GM18511 (cell line): ENCODE measurements around the gene CABLES1.
"Not testable (repeated sequence)": the region's sequence is repeated elsewhere in the genome, so short reads cannot be mapped to it uniquely, and the experiment has no call there.

ENCODE experiments used
- ATAC-seq: cut with Tn5 transposase; IDR thresholded peaks from one replicate; pipeline ENCODE4 v1.9.1; 2021; ENCODE audit warnings: mild to moderate bottlenecking, moderate library complexity; ENCODE audit not compliant: unreplicated experiment

Gene CABLES1

DNA sequence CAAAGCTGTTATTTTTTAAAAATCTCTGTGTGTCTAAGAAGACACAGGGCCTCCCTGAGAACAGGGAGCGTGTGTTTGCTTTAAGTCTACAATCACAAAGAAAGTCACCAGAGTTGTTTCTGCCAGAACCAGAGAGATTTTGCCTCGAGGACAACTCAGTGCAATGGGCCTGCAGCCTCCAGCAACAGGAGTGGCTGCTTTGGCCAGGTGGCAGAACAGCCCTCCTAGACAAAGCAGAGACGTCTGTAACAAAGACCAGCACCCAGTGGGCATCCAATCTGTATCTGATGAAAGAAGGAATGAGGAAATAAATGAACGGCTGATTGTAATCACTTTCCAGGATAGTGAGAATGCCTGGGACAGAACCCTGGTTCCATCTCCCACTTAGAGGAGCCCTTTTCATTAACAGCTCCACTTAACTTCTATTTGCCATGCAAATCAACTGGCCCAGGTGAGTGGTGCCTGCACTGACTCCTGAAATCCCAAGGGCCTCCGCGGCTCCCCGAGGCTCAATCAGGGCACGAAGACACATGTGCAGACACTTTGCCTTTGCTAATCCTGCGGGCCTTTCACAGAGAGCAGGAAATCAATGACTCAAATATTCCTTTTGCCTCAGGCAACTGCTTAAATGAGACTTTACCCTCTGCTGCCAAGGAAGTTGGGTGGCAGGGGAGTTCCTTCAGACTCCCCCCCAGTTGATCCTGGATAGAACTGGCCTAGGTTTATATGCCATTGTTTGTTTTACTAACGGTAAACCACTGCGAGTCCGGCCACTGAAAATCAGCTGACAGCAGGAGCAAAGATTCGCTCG is 146.5 kb downstream of the CABLES1 start:
- no peak for ATAC-seq

DNA sequence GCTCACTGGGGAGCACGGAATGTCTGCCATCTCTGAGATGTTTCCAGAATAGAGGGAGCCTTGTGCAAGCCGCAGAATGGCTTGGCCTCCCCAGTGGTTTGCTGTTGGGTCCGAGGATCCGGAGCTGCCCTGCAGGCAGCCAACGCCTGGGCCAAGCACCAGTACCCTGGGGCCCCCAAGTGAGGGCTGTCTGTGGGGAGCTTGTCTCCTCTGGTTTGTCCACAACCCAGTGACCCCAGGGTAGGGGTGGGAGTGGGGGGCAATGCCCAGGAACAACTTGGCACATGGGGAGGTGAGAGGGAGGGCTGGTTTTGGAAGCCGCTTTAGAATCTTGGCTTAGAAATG is 147.1 kb downstream of the CABLES1 start:
- ATAC-seq, result no peak

GRCh38 chr18:23283916-23284430 is 148.7 kb downstream of the CABLES1 start:
- peak; percentile 93 for ATAC-seq

GRCh38 chr18:23284629-23285028 is 149.3 kb downstream of the CABLES1 start:
- no peak for ATAC-seq

- ATAC-seq, result not testable (repeated sequence)
Observed at GRCh38 chr18:23285581-23285980, 150.3 kb downstream of the CABLES1 start.

GRCh38 chr18:23291456-23292205 is 156.3 kb downstream of the CABLES1 start:
- no peak for ATAC-seq

DNA sequence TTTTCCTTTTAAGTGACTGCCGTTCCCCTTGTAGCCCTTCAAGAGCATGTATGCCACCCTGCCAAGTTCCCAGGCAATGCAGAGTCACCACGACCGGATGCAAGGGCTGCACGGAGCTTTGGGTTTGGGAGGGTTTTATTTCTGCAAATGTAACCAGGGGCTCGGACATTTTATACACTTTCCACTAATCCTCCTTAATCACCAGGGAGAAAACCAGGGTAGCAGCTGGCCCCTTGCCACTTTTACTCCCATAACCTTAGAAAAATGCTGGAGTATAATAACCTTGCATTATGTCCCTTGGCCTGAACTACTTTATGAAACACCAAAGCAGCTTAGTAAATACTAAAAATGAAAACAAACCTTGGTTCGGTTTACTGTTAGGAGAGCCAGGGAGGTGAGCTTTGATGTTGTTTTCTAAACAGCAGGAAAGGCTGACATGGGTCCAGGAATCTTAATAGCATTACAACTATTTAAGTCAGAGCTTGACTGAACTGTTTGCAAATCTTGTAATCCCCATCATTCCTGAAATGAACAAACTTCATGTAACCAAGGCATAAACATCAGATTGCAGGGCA is 165.0 kb downstream of the CABLES1 start:
- no peak for ATAC-seq

DNA sequence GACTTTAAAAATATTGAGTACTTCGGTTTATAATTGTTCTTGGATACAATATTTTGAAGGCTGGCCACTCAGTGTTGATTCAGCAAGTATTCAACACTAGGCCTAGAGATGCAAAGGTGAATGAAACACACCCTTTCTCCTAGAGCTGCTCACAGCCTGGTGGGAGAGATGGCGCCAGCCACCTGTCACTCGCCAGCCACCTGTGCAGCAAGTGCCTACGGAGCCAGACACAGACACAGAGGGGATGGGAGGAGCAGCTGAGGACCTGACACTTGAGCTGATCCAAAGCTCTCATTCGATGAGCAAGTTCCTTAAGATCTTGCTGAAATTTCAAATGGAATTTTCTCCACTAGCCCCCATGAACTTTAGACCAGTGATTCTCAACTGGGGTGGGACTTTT is 166.7 kb downstream of the CABLES1 start:
- ATAC-seq, result no peak

DNA sequence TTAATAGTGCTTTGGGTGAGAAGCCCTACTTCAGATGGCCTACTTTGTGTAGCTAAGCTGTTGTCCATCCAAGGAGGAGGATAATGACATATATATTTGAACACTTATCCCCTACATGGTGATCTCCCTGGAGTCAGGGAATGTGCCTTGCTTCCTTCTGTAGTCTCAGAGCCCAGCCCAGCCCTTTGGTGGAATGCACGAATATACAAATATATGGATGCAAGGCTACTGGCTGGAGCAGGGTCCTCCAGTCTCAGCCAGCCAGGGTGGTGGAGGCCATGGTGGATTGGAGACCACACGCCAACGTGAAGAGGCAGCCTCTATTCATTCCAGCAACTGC is 167.2 kb downstream of the CABLES1 start:
- no peak for ATAC-seq

DNA sequence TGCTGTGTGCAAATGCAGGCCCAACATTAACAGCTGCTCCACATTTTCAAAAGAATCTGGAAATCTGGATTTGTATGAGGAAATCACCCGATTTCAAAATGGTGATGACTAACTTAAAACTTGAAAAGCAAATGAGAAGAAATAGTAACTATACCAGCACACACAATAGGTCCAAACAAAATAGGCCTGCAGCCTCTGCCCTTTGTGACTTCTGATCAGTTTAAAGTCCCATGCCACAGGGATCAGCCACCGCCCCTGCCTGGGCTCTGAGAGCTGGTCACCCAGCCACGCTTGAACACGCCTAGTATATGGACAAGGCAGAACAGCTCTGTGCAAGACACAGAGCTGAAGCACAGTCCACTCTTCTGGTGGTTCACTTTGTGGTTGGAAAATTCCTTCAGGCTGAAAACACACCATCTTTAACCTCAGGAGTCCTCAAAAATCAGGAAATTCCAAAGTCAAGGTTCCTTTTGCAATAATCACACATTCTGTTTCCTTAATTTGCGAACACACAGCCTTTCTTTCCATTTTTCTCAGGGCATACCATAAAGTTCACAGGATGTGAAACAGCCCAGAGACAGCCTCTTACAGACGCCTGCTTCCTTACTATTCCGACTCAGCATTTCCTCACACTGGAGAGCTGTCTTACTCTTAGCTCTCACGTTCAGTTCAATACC is 167.7 kb downstream of the CABLES1 start:
- no peak for ATAC-seq

DNA sequence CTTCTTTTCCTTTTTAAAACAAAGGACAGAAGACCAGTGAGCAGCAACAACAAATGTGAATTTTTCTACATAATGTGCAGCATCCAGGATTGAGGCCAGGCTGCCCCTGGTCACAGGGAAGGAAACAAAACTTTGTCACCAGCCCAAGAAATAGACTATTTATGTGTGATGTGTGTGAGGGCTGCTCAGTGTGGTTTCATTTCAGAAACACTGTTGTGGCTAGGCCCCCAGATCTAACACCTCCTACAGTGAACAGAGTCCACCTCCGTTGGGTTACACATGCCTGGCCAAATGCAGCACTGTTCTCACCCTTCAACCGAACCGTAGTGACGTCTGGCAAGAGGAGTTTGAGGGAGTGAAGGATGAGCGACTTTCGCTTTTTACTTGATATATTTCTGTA is 171.5 kb downstream of the CABLES1 start:
- ATAC-seq, result peak; percentile 96

DNA sequence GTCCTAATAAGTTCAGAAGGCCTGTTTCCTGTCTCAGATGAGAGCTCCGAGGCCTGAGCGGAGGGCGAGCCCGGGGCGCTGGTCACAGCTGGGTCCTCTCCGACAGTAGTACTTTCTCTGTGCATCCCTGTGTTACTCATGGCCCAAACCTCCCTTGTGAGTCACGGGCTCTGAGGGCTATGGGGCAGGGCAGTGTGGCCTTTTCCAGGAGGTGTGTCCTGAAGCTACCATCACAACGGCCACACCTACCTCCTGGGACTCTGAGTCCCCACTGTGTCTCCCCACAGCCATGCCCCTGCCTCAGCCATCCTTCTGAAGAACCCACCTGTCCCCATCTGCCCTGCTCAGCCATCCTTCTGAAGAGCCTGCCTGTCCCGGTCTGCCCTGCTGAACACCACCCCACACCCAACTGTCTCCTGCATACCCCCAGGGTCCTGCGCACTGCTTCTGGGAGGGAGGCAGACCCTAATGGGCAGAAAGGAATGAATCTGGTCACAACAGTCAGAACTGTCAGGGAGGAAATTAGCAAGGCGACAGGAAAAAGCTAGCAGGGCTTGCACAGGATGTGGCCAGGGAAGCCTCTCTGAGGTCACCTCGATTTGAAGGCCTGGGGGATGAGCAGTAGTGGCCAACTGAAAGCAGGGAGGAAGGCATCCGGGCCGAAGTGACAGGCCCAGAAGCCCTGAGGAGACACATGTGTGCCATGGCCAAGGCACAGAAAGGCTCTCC is 172.4 kb downstream of the CABLES1 start:
- peak; percentile 61 for ATAC-seq
